Activated CD4-positive, alpha-beta T cell treated with anti-CD3 and anti-CD28 coated beads, Interleukin-2, amount 50 U/mL, for 1 hour (primary cell): ENCODE measurements around the gene RPS14.
A peak's percentile ranks its signal among the peaks of the same experiment; 100 is the strongest.

Source experiments
- DNase-seq: peaks from one replicate; pipeline ENCODE4 v3.0.0-alpha.2; 2020

The RPS14 gene

DNA sequence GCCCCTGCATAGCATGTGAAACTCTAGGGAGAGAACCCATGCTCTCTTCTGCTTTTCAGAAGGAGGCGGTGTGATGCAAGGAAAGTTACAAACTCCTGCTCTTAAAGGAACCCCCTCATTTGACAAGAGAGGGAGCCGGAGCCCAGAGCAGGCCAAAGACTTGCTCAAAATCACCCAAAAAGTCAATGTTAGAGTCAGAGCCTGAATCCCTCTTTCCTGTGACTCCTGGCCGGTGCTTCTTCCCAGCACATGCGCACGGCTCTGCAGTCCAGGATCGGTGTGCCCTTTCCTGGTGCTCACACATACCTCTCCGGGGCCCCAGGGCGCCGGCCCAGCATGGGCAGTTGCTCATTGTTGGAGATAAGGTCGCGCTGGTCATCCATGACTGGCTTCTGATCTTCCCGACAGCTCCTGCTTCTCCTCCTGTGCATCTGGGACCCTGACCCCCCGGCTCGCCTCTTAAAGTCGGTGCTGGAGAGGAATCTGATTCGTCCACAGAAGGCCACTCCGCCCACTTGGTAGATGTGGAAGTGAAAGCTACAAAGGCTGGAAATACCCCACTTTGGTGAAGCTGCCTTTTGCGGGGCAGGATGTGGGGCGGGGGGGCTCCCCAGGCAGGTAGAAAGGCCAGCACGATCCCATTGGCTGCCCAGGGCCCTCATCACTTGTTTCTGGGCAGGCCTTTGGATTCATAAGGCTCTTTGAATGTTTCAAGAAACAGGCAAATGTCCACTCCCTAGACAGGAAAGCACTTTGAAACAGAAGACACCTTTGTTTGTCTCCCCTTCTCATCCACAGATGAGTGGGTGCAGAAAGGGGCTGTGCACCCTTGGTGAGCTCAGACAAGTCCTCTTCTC, 37.0 kb downstream of the RPS14 start, which contains the start of gene CD74:
CD74 (minus strand) TSS at position 592 of the 857 bp plus-strand sequence; CDS start at position 431, 161 bp downstream.
- peak; percentile 90 for DNase-seq

DNA sequence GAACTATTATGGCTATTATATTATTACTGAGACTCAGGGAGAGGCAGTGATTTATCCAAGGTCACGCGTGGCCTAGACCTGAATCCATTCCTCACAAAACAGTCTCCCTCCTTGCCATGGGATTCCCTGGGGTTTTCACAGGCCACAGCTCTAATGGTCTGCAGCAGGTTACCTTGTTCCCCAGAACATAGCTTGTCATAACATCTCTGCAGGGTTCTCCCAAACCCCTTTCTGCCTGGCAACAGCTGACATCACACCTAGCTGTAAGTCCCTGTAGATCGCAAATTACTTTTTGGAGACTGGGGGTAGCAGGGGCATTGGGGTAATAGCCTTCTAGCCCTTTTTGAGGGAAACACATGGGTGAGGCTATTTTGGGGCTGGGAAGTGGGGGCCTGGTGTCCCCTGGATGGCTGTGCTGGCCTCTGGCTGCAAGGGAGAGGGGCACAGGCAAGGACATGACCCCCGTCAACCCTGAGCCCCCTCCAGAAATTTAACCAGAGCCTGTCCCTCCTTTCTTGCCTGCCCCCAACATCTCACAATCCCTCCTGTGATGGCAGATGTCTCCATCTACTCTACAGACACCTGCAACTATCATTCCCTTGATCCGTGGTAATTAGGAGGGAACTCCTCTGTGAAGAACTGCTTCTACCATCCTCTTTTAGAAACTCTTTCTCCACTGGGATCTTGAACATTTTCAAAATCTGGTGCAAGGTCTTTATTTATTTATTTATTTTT, 38.1 kb downstream of the RPS14 start:
- DNase-seq, result peak; percentile 73

DNA sequence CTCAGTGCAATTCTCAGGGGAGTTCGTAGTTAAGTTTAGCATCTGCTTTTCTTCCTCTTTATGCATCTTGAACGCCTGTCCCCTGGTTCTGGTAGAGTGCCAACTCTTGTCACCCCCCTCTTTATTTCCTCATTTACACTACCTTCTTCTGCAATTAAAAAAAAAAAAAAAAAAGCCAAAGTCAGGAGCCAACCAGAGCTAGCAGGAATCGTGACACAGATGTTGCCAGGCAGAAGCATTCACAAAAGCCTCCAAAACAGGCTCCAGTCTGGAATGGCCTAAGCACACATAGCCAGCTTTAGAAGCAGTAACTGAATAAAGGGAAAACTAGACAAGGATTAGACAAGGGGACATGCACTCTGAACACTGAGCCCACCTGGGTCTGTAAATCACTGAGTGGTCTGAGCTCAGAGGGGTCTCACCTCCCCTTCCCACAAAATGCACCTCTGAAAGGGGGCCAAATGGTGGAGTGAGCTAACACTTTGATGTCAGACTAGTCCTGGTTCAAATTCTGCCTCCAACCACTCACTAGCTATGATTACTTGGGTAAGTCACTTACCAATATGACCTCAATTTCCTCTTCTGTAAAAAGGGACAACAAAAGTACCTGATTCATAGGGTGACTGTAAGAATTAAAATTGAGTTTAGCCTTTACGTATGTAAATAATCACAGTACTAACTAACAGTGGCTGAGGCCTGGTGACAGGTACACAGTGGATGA, 38.9 kb downstream of the RPS14 start:
- peak; percentile 49 for DNase-seq

DNA sequence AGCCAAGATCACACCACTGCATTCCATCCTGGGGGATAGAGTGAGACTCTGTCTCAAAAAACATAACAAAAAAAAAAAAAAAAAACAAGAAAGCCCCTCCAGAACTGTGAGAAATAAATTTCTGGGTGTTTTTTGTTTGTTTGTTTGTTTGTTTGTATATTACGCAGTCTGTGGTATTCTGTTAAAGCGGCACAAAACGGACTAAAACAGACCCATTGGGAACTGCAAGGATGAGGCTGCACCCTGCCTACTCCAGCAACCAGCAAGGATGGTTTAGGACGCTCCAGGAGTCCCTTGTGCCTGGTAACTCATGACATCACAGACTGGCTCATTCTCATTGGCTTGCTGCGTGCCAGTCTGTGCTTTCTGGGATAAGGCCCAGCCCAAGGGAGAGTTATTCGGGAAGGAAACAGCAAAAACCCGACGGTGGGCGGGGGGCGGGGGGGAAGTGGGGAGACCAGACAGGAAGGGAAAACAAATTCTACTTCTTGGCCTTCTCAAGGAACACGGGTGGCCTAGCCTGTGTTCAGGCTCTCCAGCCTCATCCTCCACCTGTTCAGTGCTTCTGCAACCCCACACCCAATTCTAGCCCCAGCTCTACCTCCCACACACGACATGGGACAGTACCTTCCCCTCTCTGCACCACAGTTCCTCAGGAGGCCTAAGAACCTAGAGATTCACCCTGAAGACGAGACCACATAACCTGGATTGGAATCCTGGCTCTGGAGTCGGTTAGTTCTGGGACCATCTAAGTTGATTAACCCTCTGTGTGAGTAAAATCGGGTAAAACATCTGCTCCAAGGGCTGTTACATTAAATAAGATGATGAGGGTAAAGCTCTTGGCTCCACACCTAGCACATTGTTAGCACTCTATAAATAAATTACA, 39.7 kb downstream of the RPS14 start:
- DNase-seq, result peak; percentile 32

DNA sequence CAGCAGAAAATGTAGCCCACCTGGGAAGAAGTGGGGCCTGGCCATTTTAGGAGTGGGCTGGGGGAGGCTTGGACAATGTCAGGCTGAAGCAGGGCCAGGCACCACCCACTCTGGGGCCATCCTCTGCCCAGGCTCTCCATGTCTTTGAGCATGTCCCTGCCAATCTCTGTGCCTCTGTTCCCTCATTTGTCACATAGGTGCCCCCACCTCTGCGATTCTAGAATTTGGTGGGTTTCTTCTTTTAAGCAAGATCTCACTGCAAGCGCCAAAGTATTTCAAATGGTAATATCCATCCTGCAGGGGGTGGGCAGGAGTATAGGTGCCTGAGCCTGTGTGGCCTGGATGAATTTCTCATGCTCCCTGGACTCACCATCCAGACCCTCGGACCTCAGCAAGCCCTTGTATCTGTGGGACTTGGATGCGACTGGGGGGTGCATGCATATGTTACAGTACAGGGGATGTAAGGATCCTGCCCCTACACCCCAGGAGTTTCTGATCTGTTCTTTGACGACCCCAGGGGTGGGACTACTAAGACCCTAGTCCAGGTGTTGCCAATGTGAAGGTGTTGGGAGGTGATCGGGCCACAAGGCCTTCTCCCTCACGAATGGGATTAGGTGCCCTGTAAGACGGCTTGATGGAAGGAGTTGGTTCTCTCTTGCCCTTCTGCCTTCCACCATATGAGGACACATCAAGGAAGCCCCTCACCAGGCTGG, 41.2 kb downstream of the RPS14 start:
- DNase-seq, result no peak

DNA sequence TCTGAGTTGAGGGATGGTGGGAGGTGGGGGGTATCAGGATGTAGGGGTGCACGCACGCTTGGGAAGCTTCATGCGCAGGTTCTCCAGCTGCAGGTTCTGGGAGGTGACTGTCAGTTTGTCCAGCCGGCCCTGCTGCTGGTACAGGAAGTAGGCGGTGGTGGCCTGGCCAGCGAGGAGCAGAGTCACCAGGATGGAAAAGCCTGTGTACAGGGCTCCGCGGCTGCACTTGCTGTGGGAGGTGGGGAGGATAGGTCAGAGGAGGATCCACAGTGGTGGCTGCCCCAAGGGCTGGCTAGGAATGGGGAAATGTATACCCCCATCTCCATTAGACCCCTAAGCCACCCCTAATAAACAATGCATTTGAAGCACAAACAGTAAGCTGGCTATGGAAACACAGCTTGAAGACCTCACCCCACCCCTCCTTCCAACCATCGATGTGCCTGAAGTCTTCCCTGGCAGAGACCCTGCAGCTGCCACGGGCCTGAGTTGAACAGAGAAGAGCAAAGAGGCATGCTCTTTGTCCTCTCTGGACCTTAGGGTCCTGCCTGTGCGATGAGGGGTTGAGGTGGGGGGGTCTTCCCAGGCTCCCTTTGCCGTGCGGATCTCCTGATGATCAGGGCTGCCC, 42.3 kb downstream of the RPS14 start:
- DNase-seq, result no peak

DNA sequence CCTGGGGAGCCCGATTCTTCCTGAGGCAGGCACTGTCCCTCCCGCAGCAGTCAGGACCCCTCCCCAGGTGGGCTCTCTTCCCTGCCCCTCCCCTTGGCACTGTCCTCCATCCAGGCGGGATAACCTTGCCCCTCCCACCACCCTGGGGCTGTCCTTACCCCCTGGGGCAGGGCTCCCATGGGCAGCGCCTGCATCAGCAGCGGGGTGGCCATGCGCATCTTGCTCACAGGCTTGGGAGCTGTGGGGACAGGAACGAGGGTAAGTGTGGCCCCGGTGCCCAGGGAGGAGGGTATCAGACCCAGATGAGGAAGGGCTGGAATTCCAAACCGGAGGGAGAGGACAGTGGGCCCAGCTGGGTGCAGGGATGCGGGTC, 42.8 kb downstream of the RPS14 start:
- no peak for DNase-seq

DNA sequence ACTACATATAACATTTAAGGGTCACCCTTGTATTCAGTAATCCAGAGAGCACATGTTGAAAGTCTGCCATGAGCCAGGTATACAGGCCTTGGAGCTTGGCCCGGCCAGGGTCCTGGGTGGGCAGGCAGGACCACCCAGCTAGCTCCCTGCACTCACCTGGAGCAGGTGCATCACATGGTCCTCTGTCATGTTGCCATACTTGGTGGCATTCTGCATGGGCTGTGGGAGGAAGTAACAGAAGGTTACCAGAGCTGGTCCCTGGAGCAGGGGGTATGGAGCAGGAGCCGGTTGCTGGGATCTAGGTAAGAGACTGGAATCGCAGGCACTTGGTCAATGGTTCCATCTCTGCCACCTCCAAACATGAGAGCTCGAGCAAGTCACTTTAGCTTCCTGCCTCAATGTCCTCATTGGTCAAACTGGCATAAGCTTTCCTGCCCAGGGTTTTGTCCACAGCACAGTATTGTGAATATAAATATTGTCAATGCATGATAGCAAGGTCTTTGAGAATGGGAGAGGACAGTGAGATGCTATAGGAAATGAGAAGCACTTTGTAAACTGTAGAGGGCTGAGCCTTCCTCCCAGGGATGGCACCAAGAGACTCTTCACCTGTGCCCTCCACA, 43.3 kb downstream of the RPS14 start:
- DNase-seq, result no peak

DNA sequence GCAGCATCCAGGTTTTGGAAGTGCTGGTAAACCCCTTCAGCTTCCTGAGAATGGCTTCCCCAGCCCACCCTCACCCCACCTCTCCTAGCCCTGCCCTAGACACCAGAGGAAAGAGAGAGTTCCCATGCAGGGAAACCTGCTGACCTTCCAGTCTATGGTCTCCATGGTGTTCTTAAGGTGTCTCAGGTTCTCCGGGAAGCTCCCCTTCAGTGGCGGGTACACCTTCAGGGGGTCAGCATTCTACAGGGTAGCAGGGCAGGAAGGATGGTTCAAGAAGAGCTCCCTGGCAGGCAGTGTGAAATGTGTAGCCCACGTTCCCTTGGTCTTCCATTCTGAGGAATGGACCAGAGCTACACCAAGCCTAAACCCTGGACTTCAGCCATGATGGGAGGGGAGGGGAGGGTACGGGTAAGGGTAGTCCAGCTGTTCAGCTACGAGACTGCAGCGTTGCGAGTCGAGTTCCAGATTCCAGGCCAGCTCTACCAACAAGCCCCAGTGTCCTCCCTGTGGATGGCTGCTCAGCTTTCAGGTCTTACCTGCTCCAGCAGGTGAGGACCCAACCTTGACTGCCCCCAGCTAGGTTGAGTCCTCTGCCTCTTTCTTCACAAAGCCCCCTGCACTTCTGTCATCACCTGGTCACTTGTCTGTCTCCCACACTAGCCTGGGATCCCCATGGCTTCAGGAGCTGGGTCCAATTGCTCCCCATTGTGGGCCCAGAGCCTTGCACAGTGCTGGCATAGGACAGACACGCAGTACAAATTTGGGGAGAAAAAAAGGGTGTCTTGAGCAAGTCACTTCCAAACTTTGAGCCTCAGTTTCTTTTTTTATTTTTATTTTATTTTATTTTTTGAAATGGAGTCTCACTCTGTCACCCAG, 44.4 kb downstream of the RPS14 start:
- DNase-seq, result no peak

DNA sequence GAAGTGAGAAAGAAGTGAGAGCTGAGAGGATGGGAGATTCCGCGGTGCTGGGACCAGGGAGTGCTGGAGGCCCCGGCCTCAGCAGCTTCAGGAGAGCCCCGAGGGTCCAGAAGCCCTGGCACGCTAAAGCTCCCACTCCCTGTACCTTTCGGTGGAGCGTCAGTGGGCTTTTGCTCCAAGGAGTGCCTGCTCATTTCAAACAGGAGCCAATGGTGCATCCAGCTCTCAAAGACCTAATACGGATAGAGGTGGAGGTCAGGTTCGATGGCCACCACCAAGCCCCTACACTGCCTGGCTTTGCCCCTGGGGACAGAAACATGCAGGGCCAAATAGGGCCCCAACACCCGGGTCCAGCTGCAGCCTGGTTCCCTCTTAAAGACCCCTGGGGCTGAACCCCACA, 45.0 kb downstream of the RPS14 start:
- DNase-seq, result no peak

DNA sequence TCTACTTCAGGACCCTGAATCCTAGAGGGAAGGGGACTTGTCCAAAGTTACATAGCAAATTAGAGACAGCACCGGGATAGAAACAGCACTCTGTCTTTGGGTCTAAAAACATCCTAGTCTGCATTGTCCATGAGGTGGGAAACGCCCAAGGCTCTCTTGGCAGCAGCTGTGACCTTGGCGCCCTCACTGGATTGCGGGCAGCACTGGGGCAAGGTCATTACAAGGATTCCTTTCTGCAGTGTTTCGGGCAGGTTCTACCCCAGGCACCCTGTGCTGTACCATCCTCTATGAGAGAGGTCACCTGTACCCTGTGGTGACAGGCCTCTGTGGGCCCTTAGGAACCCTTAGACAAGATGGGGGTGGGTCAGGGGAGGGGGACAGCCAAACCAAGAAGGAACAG, 45.4 kb downstream of the RPS14 start:
- no peak for DNase-seq

DNA sequence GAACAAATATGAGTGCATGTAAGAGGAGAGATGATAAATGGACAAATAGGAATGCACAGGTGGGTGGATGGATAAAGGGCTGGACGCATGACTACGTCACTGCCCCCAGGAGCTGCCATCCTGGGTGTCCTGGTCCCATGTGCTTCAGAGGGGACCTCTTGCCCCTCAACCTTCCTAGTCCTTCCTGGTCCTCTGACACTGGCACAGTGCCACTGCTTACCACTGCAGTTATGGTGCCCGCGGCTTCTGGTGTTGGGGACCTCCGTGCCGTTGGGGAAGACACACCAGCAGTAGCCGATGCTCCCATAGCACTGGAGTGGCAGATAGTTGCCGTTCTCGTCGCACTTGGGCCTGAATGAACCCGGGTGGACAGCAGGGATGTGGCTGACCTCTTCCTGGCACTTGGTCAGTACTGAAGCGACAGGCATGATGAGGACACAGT, 46.6 kb downstream of the RPS14 start:
- DNase-seq, result no peak

DNA sequence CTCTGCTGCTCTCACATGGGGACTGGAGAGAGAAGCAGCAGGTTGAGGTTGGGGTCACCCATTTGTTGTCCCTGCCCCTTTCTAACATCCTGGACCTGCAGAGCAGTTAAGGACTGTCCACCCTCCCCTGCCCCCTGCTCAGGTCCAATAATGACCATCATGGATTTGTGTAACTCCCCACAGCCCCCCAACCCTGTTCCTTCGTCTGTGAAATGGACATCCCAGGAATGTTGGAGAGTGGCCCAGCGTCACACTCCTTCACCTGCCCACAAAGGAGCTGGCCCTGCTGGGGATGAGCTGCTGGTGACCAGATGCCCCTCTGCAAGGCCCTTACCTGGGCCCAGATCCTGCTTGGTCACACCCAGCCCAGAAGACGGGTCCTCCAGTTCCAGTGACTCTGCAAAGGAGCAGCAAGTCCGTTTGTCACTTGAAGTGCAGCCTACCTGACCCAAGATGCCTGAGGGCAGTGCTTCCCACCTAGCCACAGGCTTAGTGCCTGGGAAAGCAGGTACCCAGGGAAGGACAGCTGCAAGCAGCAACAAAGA, 47.2 kb downstream of the RPS14 start:
- no peak for DNase-seq

DNA sequence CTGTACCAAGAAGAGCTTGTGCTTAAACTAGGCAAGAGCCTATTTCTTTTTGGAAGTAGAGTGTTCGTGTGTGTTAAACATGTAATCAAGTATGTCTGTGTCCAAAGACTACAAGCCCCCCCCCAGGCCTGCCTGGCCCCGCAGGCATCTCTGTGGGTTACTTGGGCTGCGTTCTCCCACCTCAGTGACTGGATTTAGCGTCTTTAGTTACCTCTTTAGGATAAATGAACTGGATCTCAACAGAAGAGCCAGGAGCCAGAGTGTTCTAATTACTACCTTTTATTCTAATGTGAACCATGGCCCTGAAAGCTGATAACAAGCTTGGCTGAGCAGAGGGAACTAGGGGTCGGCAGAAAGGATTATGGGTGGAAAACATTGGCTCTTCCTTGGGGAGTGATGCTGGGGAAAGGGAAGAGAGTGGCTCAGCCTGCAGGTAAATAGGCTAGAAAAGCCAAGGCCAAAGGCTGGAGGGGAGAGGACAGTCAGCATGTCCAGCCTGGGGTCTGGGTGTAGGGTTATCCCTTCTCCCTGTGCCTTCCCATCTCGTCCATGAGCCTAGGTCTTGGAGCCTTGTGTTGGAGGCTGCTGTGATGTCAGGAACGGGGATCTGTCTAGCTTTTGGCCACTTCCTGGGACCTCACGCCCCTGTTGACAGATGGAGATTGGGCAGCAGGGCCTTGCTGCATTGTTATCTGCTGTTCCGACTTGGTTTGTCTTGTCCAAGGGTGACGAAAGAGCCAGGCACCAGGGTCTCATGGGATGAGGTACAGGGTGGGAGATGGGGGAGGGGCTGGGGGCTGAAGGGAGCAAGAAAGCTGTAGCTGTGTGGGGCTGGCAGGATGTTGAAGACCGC, 47.9 kb downstream of the RPS14 start:
- no peak for DNase-seq

DNA sequence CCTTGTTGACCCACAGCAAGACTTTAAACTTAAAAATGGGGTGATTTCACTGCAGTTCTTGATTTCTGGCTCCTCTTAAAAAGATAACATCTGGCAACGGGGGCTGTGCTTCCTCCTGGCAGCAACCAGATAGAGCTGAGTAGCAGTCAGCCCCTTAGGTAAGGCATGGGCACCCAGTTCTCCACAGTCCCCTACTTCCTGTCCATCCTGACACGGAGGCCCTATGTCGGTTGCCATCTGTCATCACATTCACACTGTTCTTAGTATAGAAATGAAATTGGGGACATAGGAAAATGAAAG, 48.5 kb downstream of the RPS14 start:
- DNase-seq, result no peak

DNA sequence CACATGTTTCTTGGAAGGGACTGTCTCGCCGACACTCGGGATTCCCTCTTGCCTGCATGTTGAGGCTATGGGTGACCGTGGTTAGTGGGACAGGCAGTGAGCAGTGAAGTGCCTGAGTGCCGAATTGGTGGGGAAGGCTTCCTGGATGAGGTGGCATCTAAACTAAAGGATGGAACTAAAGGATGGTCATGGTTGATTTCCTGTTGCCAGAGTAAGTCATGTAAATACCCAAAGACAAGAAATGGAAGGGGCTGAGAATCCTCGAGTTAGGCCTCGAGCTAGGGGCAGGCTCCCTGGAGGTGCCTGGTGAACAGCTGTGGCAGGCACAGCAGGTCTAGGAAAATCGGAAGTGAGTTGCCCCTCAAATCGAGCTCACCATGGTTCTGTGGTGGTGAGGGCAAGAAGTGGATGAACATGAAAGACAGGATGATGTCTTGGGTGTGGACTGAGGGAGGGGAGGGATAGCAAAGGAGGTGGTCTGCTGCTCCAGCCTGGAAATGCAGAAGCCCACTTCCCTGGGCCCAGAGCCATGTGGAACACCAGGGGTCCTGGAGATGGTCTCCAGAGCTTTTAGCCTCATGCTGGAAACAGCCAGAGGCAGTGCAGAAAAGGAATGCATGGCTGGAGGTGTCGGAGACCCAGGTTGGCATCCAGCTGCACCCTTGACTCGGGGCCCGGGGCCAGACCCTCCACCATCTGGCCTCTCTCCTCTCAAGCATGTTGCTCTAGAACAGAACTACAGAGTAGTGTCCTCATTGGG, 49.0 kb downstream of the RPS14 start:
- DNase-seq, result no peak

DNA sequence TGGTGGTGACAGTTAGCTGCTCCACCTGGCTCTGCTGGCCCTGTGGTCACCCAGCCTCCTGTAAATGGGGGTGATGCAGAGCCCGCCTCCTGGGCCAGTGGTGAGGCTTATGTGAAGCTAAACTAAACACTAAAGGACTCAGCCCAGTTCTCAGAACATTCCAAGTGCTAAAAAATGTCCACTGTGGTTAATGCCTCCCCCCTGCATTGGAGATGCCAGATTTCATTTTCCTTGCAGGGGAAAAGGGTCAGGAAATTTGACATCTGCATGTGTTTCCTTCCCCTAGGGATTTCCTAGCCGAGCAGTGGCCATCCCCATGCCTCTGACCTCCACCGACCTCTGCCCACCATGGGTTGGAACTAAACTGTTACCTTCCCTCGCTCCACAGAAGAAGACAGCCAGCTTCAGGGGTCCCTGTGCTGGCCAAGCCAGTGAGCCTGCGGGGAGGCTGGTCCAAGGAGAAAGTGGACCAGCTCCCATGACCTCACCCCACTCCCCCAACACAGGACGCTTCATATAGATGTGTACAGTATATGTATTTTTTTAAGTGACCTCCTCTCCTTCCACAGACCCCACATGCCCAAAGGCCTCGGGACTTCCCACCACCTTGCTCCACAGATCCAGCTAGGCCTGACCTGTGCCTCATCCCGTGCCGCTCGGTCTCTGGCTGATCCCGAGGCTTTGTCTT, 49.9 kb downstream of the RPS14 start:
- no peak for DNase-seq
